Activated CD4-positive, alpha-beta memory T cell treated with anti-CD3 and anti-CD28 coated beads for 36 hours (primary cell): ENCODE measurements around the gene GRID2. TPM values are rescaled to one million over a fixed set of nuclear protein-coding genes. Genes with fewer than 3 reads are reported as not detected.

Experiments used
- CTCF ChIA-PET: fragments of 350-600 bp; sonication (Branson Sonifier 250); formaldehyde crosslinking; loops from one replicate; lab custom pipeline; 2021; ENCODE audit warnings: antibody characterized with exemption, inconsistent platforms; lab: Charles Lee
- POLR2A ChIA-PET: fragments of 350-600 bp; sonication (Branson Sonifier 250); formaldehyde crosslinking; loops from one replicate; lab custom pipeline; 2021; ENCODE audit warnings: antibody characterized with exemption; lab: Charles Lee
- DNase-seq: peaks from one replicate; pipeline ENCODE4 v3.0.0-alpha.2; 2020
- H3K27ac Mint-ChIP-seq: one replicate; pipeline ENCODE4 v1.8.0; 2021; ENCODE audit warnings: mixed read lengths
- H3K27me3 Mint-ChIP-seq: one replicate; pipeline ENCODE4 v1.8.0; 2021; ENCODE audit warnings: mixed read lengths
- H3K36me3 Mint-ChIP-seq: one replicate; pipeline ENCODE4 v1.8.0; 2021; ENCODE audit warnings: mixed read lengths
- H3K4me1 Mint-ChIP-seq: one replicate; pipeline ENCODE4 v1.8.0; 2021; ENCODE audit warnings: low read depth, mixed read lengths
- H3K4me3 Mint-ChIP-seq: one replicate; pipeline ENCODE4 v1.8.0; 2021; ENCODE audit warnings: mild to moderate bottlenecking, mixed read lengths
- H3K9me3 Mint-ChIP-seq: one replicate; pipeline ENCODE4 v1.8.0; 2021; ENCODE audit warnings: mixed read lengths
- intact Hi-C: fragments of 100-400 bp; cut with micrococcal nuclease; formaldehyde crosslinking; loops from one replicate; pipeline ENCODE4 v1.15.1; 2023
- total RNA-seq, 2 experiments: library from RNA; stranded (reverse); gene quantifications; one replicate each; pipeline ENCODE4 v1.2.3, GENCODE V29; 2021

GRID2 gene
- total RNA-seq, 2 experiments from 2014 or later: not detected

DNA sequence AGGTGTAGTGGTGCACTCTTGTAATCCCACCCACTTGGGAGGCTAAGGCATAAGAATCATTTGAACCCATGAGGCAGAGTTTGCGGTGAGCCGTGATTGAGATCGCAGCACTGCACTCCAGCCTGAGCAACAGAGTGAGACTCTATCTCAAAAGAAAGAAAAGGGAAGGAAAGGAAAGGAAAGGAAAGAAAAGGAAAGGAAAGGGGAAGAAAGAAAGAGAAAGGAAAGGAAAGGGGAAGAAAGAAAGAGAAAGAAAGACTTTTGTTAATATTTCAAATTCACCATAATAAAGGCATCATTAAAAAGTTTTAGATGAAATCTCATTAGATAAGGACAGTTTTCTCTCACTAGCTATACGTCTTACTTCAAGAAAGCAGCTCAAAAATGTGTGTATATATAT is 864.3 kb downstream of the GRID2 start:
- ChIA-PET CTCF (no interaction called here), POLR2A (no interaction called here)
- no peaks in the 10 kb centered on the region for H3K4me1 Mint-ChIP-seq
- no peaks in the 10 kb centered on the region for H3K36me3 Mint-ChIP-seq
- H3K27me3 Mint-ChIP-seq: no peaks in the 10 kb centered on the region
- H3K9me3 Mint-ChIP-seq: no peaks in the 10 kb centered on the region
- no peak for DNase-seq
- intact Hi-C loops: no loop called here
- H3K4me3 Mint-ChIP-seq: no peak overlapping the region
- no peak overlapping the region for H3K27ac Mint-ChIP-seq

DNA sequence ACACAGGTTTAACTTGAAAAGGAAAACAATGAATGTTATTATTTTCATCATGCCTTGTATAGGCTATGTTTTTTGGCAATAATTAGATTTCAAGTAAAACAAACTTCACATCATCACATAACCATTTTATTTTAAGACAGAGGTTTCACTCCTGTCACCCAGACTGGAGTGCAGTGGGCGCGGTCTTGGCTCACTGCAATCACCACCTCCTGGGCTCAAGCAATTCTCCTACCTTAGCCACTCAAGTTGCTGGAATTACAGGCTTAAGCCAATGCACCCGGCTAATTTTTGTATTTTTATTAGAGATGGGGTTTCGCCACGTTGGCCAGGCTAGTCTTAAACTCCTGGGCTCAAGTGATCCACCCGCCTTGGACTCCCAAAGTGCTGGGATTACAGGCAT is 866.2 kb downstream of the GRID2 start:
- intact Hi-C loops: no loop called here
- no peaks in the 10 kb centered on the region for H3K36me3 Mint-ChIP-seq
- no peaks in the 10 kb centered on the region for H3K27me3 Mint-ChIP-seq
- DNase-seq: no peak
- POLR2A ChIA-PET: no interaction called here
- no peak overlapping the region for H3K27ac Mint-ChIP-seq
- H3K9me3 Mint-ChIP-seq: no peaks in the 10 kb centered on the region
- CTCF ChIA-PET: no interaction called here
- H3K4me3 Mint-ChIP-seq: no peak overlapping the region
- no peaks in the 10 kb centered on the region for H3K4me1 Mint-ChIP-seq

DNA sequence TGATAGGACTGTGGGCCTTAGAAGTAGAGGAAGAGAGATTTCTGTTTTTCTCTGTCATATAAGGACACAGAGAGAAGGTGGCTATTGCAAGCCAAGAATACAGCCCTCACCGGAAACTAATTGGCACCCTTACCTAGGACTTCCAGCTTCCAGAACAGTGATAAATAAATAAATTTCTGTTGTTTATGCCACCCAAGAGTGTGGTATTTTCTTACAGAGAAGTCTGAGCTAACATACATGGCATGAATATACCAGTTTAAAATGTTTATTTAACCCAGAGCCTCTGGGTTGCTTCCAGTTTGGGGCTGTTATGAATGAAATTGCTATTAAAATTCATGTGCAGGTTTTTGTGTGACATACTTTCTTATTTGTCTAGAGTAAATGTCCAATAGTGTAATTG is 870.8 kb downstream of the GRID2 start:
- POLR2A ChIA-PET: no interaction called here
- no peaks in the 10 kb centered on the region for H3K27me3 Mint-ChIP-seq

DNA sequence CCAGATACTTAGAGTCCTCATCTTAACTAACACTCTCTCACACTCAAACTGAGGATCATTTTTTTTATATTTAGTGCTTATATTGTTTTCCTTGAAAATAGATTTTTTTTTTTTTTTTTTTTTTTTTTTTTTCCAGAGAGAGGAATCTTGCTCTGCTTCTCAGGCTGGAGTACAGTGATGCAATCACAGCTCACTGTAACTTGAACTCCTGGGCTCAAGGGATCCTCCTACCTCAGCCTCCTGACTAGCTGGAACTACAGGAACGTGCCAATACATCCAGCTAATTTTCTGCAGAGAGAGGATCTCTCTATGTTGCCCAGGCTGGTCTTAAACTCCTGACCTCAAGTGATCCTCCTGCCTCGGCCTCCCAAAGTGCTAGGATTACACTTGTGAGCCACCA is 874.5 kb downstream of the GRID2 start:
- Mint-ChIP-seq H3K27me3 (no peaks in the 10 kb centered on the region), H3K4me1 (no peaks in the 10 kb centered on the region), H3K27ac (no peak overlapping the region), H3K4me3 (no peak overlapping the region), H3K9me3 (peaks cover 2% of the 10 kb centered on the region), H3K36me3 (no peaks in the 10 kb centered on the region)
- intact Hi-C loops: no loop called here
- DNase-seq: no peak
- ChIA-PET CTCF (no interaction called here), POLR2A (no interaction called here)

More for the DNA sequence above, 870.8 kb downstream of the GRID2 start:
- Mint-ChIP-seq H3K9me3 (no peaks in the 10 kb centered on the region), H3K27ac (no peak overlapping the region), H3K4me1 (no peaks in the 10 kb centered on the region), H3K4me3 (no peak overlapping the region), H3K36me3 (no peaks in the 10 kb centered on the region)
- intact Hi-C loops: no loop called here
- CTCF ChIA-PET: no interaction called here
- no peak for DNase-seq

DNA sequence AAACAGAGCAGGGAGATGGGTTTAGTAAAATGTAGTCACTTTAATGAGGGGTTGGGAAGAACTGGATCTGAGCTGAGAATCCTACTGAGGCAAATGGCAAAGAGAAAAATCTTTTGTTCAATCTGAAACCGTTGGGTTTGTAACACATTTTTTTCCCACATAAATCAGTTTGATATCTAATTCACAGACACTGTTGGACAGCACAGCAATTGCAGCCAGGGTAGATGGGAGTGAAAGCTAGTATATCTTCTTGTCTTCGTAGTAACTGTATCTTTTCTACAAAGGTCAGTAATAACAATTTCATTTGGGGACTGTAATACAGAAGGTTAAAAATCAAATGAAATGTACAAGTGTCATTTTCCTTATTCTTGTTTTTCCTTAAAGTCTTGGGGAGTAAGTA is 875.3 kb downstream of the GRID2 start:
- no peak overlapping the region for H3K27ac Mint-ChIP-seq
- intact Hi-C loops: no loop called here
- H3K9me3 Mint-ChIP-seq: peaks cover 2% of the 10 kb centered on the region
- no peak overlapping the region for H3K4me3 Mint-ChIP-seq
- H3K27me3 Mint-ChIP-seq: no peaks in the 10 kb centered on the region
- no peak for DNase-seq
- CTCF ChIA-PET: no interaction called here
- H3K36me3 Mint-ChIP-seq: no peaks in the 10 kb centered on the region
- no peaks in the 10 kb centered on the region for H3K4me1 Mint-ChIP-seq
- POLR2A ChIA-PET: no interaction called here

DNA sequence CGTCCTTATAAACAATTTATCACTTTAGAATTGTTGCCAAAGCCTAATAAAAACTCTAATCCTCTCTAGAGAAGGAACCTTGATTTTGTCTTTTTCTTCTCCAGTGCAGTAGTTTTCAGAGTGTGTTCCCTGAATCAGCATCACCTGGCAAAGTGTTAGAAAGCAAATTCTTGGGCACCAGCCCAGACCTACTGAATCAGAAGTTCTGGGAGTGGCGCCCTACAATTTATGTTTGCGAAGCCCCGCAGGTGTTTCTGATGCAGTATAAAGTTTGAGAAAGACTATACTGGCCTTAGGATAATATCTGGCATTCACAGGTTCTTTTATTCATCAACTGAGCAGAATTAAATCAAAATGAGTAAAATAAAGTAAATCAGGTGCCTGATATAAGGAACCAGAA is 879.0 kb downstream of the GRID2 start:
- no peak overlapping the region for H3K4me3 Mint-ChIP-seq
- ChIA-PET CTCF (no interaction called here), POLR2A (no interaction called here)
- no peak overlapping the region for H3K27ac Mint-ChIP-seq
- H3K27me3 Mint-ChIP-seq: no peaks in the 10 kb centered on the region
- no peaks in the 10 kb centered on the region for H3K36me3 Mint-ChIP-seq
- intact Hi-C loops: no loop called here
- no peaks in the 10 kb centered on the region for H3K4me1 Mint-ChIP-seq
- no peak for DNase-seq
- peaks cover 2% of the 10 kb centered on the region for H3K9me3 Mint-ChIP-seq

DNA sequence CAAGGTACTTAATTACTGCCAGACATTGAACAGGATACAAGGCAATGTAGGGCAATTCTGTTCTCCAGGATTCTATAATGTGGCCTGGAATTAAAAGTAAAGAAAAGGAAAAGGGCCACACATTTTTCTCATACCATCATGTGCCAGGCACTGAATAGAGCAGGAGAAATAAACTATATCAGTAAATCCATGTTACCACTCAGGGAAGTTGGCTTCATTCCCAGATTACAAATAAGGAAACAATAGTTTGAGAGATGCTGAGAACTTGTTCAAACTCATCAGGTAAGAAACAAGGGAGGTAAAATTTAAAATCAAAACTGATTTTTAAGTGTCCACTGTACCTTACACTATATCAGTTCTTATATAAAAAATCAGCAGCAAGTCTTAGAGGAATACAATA is 879.8 kb downstream of the GRID2 start:
- no peak for DNase-seq
- no peaks in the 10 kb centered on the region for H3K27me3 Mint-ChIP-seq
- ChIA-PET CTCF (no interaction called here), POLR2A (no interaction called here)
- no peak overlapping the region for H3K4me3 Mint-ChIP-seq
- intact Hi-C loops: no loop called here
- H3K9me3 Mint-ChIP-seq: peaks cover 2% of the 10 kb centered on the region
- no peak overlapping the region for H3K27ac Mint-ChIP-seq
- H3K4me1 Mint-ChIP-seq: no peaks in the 10 kb centered on the region
- H3K36me3 Mint-ChIP-seq: no peaks in the 10 kb centered on the region

DNA sequence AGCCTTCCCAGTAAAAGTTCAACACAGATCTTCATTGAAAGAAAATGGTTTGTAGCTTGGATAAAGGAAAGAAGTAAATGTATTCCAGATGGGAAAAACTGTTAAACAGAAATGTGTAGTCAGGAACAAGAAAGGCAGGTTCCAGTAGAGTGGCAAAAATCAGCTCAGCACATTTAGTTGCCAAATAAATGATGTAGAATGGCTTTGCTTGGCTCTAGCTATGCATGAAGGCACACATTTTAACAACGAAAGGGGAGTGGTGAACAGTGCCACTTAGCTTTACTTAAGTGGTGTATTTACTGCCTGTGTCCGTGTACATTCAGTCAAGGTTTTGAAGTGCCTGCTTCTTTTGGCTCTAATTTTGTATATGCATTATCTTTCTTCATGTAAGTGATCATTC is 880.3 kb downstream of the GRID2 start:
- no peaks in the 10 kb centered on the region for H3K4me1 Mint-ChIP-seq
- ChIA-PET CTCF (no interaction called here), POLR2A (no interaction called here)
- H3K27me3 Mint-ChIP-seq: no peaks in the 10 kb centered on the region
- H3K36me3 Mint-ChIP-seq: no peaks in the 10 kb centered on the region
- H3K4me3 Mint-ChIP-seq: no peak overlapping the region
- H3K27ac Mint-ChIP-seq: no peak overlapping the region
- H3K9me3 Mint-ChIP-seq: peaks cover 4% of the 10 kb centered on the region
- no peak for DNase-seq
- intact Hi-C loops: no loop called here

DNA sequence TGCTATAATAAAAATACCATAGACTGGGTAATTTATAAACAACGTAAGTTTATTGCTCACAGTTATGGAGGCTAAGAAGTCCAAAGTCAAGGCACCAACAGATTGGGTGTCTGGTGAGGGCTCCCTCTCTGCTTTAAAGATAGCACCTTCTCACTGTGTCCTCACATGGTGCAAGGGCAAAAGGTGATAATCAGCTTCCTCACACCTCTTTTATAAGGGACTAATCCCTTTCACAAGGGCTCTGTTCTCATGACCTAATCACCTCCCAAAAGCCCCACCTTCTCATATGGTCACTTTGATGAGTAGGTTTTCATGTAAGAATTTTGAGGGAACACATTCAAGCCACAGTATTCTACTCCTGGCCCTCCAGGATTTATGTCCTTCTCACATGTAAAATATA is 883.1 kb downstream of the GRID2 start:
- ChIA-PET CTCF (no interaction called here), POLR2A (no interaction called here)
- H3K27ac Mint-ChIP-seq: no peak overlapping the region
- H3K9me3 Mint-ChIP-seq: peaks cover 2% of the 10 kb centered on the region
- no peaks in the 10 kb centered on the region for H3K4me1 Mint-ChIP-seq
- intact Hi-C loops: no loop called here
- no peak overlapping the region for H3K4me3 Mint-ChIP-seq
- no peaks in the 10 kb centered on the region for H3K36me3 Mint-ChIP-seq
- no peaks in the 10 kb centered on the region for H3K27me3 Mint-ChIP-seq
- no peak for DNase-seq

DNA sequence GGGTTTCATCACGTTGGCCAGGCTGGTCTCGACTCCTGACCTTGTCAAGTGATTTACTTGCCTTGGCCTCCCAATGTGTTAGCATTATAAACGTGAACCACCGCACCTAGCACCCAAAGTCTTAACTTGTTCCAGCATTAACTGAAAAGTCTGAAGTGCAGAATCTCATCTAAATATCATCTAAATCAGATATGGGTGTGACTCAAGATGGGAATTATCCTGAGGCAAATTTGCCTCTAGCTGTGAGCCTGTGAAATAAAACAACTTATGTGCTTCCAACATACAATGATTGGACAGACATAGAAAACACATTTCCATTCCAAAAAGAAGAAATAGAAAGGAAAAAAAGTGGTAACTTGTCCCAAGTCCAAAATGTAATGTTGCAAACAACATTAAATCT is 883.7 kb downstream of the GRID2 start:
- CTCF ChIA-PET: no interaction called here
- POLR2A ChIA-PET: no interaction called here
- intact Hi-C loops: no loop called here
- DNase-seq: no peak
- Mint-ChIP-seq H3K27ac (no peak overlapping the region), H3K9me3 (peaks cover 2% of the 10 kb centered on the region), H3K27me3 (no peaks in the 10 kb centered on the region), H3K4me3 (no peak overlapping the region), H3K4me1 (no peaks in the 10 kb centered on the region), H3K36me3 (no peaks in the 10 kb centered on the region)

DNA sequence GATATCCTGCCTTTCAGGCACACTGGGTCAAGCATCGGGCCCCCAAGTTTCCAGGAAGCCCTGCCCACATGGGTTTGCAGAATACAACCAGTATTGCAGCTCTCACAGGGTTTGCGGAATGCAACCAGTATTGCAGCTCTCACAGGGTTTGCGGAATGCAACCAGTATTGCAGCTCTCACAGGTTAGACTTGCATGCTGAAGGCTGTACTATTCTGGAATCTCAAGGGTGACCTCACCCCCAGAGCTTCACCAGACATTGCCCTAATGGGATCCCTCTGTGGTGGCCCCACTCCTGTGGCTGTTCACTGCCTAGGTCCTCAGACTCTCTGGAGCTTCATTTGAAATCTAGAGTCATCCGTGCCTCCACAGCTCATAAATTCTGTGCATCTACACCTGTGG is 884.1 kb downstream of the GRID2 start:
- Mint-ChIP-seq H3K4me1 (no peaks in the 10 kb centered on the region), H3K27me3 (no peaks in the 10 kb centered on the region), H3K36me3 (no peaks in the 10 kb centered on the region), H3K9me3 (peaks cover 2% of the 10 kb centered on the region), H3K27ac (no peak overlapping the region), H3K4me3 (no peak overlapping the region)
- ChIA-PET POLR2A (no interaction called here), CTCF (no interaction called here)
- DNase-seq: no peak
- intact Hi-C loops: no loop called here

DNA sequence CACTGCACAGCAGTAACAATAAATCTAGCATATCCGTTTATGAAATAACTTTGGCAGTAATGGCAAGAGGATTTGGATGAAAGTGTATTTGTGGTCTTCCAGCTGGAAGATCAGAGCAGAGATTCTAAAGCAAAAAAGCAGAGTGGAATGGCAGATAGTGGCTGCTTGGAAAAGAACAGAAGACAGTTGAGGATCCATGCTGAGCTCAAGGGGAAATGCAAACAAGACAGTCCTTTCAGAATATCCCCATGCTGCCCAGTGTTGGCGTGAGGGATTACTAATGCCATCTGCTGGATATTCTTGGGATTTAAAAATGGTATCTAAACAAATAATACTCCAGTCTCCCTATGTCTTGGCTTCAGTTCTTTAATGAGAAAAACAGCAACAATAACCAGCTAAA is 895.7 kb downstream of the GRID2 start:
- no peaks in the 10 kb centered on the region for H3K27me3 Mint-ChIP-seq
- H3K27ac Mint-ChIP-seq: no peak overlapping the region
- intact Hi-C loops: no loop called here
- H3K4me1 Mint-ChIP-seq: no peaks in the 10 kb centered on the region
- no peaks in the 10 kb centered on the region for H3K36me3 Mint-ChIP-seq
- ChIA-PET CTCF (no interaction called here), POLR2A (no interaction called here)
- no peak overlapping the region for H3K4me3 Mint-ChIP-seq
- H3K9me3 Mint-ChIP-seq: peaks cover 4% of the 10 kb centered on the region
- no peak for DNase-seq

DNA sequence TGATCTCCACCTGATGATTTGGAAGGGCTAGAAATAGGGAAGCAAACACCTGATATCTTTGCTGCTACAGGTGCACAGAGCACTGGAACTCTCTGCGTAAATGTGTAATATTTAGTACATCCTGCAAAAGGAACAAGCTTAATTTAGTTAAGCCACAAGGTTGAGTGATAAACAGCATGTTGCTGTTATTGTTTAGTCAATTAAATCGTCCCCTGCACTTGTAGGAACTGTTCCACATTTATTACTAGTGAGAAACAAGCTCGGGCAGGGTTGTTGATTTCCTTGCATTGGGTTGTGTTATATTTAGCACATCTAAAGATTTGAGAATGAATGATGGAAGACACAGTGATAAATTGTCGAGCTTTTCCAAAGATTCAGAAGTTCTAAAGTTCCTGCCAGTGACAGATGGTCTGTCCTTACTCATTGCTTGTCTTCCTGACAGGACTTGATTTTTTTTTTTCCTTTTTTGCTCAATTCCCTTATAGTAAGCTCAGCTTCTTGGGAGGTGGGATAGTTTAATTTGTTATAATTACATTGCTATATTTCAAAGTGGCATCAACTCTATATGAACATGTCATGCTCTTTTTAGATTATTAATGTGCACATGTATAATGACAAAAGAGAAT is 897.8 kb downstream of the GRID2 start:
- Mint-ChIP-seq H3K36me3 (no peaks in the 10 kb centered on the region), H3K27ac (no peak overlapping the region), H3K27me3 (no peaks in the 10 kb centered on the region), H3K4me3 (no peak overlapping the region), H3K9me3 (peaks cover 4% of the 10 kb centered on the region), H3K4me1 (no peaks in the 10 kb centered on the region)
- ChIA-PET CTCF (interaction anchor here (0.7 kb wide), 1 partner anchor 193 kb away, joined by 3 read pairs; no protein-coding TSS in a partner anchor), POLR2A (no interaction called here)
- DNase-seq: no peak
- intact Hi-C loops: no loop called here
